NCI-H1436 (cell line): Measurements from ENCODE around the gene NME8.

ENCODE experiments used
- DNase-seq: peaks from one replicate; lab custom pipeline; 2025; lab: John Stamatoyannopoulos, UW

Gene NME8

DNA sequence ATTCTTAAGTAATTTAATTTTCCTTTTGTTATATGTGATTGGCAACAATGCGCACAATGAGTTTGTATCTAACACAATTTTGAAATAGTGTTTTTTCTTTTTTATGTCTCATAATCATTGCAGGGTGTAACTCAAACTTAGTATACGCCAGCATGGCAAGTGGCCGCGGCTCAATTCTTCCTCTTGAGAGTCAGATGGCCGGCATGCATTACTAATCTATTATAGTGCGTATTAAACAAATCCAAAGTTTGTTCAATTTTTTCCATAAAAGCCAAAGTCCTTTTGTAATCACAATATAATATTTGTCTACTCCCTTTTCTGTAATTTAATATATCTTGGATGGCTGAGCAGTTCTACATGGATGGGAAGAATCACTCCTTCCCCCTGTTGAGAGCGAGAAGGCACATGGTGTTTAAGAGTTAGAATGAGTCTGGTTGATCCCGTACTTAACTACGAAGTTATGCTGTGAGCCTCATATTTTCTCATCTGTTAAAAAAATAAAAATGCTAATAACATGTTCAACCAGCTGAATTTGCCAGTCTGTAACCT lies 84.7 kb downstream of the NME8 start:
- no peak for DNase-seq

- DNase-seq, result no peak
Measured at GRCh38 chr7:37942934-37943610, 94.7 kb downstream of the NME8 start.

DNA sequence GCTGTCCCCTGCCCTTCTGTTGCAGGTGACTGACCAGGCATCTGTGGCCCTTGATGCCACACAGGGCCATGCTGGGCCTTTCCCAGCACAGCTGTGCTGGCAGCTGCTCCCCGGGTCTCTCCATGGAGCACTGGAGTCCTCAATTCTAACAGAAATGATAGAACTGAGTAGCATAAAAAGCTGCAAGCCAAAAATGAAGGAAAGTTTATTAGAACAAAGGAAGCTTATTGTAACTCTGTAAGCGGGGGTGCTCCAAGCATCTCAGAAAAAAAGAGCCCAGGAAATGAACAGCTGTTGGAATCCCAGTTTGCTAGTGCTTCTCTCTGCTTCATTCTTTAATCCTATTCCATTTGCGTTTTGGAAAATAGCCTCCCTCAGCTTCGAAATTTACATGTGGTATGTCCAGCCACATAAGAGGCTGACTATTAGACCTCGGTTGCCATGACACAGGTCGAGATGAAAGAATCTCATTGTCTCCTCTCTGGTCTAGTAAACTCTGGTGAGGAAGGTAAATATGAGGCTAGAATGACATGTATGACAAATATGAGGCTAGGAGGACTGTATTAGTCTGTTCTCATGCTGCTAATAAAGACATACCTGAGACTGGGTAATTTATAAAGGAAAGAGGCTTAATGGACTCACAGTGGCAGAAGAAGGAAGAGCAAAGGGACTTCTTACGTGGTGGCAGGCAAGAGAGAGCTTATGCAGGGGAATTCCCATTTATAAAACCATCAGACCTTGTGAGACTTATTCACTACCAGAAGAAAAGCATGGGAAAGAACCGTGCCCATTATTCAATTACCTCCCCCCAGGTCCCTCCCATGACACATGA lies 95.7 kb downstream of the NME8 start:
- no peak for DNase-seq

DNA sequence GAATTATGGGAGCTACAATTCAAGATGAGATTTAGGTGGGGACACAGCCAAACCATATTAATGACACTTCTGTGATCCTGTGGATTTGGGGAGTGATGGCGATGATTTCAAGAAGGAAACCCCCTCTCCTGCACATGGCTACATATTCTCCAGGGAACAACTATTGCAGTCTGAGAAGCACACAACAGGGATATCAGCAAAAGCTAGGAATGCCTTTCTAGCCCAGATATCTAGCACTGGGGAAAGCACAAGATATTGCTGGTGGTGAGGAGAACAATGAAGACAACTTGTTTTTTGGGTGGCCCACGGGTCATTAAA lies 96.3 kb downstream of the NME8 start:
- no peak for DNase-seq

- no peak for DNase-seq
Measured at GRCh38 chr7:37945336-37945735, 96.9 kb downstream of the NME8 start.

DNA sequence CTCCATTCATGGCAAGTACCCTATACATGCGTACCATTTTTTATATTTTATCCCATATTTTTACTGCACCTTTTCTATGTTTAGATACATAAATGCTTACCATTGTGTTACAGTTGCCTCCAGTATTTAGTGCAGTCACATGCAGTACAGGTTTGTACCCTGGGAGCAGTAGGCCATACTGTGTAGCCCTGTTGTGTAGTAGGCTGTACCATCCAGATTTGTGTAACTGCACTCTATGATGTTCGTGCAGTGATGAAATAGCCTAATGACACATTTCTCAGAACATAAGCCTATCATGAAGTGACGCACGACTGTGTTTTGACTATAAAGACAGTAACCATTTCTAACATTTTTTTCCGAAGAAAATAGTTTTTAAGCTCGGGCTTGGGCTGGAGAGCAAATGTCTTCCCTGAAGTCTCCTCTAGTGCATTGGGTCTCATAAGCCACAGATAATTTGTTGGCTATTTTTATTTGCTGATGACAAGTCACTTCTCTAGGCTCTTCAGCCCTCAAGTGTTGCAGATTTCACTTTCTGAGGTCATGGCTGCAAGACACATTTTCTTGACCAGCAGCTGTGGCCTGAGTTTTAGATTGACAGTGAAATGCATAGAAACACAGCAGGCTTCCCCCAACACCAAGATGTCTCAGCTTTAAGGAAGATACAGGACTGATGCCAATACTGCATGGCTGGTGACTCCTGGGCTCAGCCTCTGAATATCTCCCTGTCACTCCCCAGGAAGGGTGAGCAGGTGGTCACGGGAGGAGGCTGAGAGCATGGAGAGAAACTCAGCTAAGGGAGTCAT lies 98.9 kb downstream of the NME8 start:
- no peak for DNase-seq

DNA sequence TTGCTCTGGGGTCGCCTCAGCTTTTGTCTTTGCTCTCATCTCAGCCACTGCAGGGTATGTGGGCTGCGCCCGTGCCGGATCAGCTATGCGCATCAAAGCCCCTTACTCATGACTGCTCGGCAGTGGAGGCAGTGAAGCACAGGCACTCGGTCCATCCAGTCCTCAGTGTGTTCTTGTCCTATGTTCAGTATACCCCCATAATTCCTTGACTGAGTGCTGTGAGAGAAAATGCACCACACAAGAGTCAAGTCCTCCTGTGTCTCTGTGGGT lies 99.5 kb downstream of the NME8 start:
- DNase-seq, result no peak
